ENCODE data around the gene LAMC2. TPM values are rescaled to one million over a fixed set of nuclear protein-coding genes. Genes with fewer than 3 reads are reported as not detected.
"Not testable (repeated sequence)": the region's sequence is repeated elsewhere in the genome, so short reads cannot be mapped to it uniquely, and the experiment has no call there.

LAMC2 gene
- total and polyA plus RNA-seq, 10 of the 15 experiments (the other 5 are each of a cell fraction or from before 2014, with no cell fraction given), result 0.27 to 1.5 (median 0.92) TPM

GRCh38 chr1:183240526-183240825 is 54.4 kb downstream of the LAMC2 start (continued):
- no peak for TF ChIP-seq BCL3 (IDR thresholded peaks at IDR 0.05; ENCODE audit: borderline replicate concordance, insufficient read depth, low read depth, low read length, poor library complexity, severe bottlenecking)
- TF ChIP-seq CHD2 (IDR thresholded peaks at IDR 0.05; ENCODE audit: borderline replicate concordance, low read depth, low read length), result no peak
- no peak for TF ChIP-seq ZNF24 (IDR thresholded peaks at IDR 0.05)
- no peak for TF ChIP-seq YBX1 (IDR thresholded peaks at IDR 0.05)
- no peak for TF ChIP-seq CHD1 (IDR thresholded peaks at IDR 0.05; ENCODE audit: low read depth, low read length)

DNA sequence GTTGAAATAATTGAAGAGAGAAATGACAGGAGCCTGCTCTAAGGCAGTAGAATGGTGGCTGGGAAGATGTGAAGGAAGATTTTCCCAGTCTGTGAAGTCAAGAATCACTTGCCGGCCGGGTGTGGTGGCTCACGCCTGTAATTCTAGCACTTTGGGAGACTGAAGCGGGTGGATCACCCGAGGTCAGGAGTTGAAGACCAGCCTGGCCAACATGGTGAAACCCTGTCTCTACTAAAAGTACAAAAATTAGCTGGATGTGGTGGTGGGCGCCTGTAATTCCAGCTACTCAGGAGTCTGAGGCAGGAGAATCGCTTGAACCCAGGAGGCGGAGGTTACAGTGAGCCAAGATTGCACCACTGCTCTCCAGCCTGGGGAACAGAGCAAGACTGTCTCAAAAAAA is 54.8 kb downstream of the LAMC2 start:
- H3K4me3 ChIP-seq; RAD21 ChIA-PET (ENCODE audit: unreplicated experiment): not testable (repeated sequence)

More for the DNA sequence above, 54.8 kb downstream of the LAMC2 start:
- ChIA-PET POLR2A (interaction anchor here (0.6 to 1.0 kb wide), 3 partner anchors 22 to 152 kb away, joined by 3 read pairs; no protein-coding TSS in a partner anchor), CTCF (interaction anchor here (0.7 to 2.5 kb wide), 4 partner anchors 8 to 278 kb away, joined by 3 to 16 read pairs (median 3); no protein-coding TSS in a partner anchor), SMC1A (ENCODE audit: uncharacterized antibody, unreplicated experiment) (interaction anchor here (1.4 to 3.9 kb wide), 2 partner anchors 7 to 35 kb away, joined by 4 to 16 read pairs; no protein-coding TSS in a partner anchor)
- H3K27ac ChIP-seq (ENCODE audit: control insufficient read depth, insufficient read depth); H3K4me1 ChIP-seq (ENCODE audit: control insufficient read depth, insufficient read depth, low read length); FAIRE-seq; H3K9ac ChIP-seq (ENCODE audit: control insufficient read depth, insufficient read depth, low read length); H4K20me1 ChIP-seq (ENCODE audit: control insufficient read depth, insufficient read depth); H3K4me2 ChIP-seq (ENCODE audit: control insufficient read depth, insufficient read depth); H3K36me3 ChIP-seq (ENCODE audit: control insufficient read depth in 2 of 2, insufficient read depth in 2 of 2, low read length in 1 of 2); in situ Hi-C loops (cut with MboI); ATAC-seq; BruUV-seq (replicated peaks); DNase-seq (ENCODE audit: low read depth, low spot score); H2AFZ ChIP-seq (ENCODE audit: control insufficient read depth, low read depth, low read length); H3K9me3 ChIP-seq (replicated peaks; ENCODE audit: control insufficient read depth, insufficient read depth, low read length); H3K27me3 ChIP-seq (replicated peaks in 1 of 2; ENCODE audit: control insufficient read depth in 2 of 2, insufficient read depth in 2 of 2, low read length in 1 of 2); intact Hi-C loops (cut with micrococcal nuclease; ENCODE audit: unreplicated experiment); H3K79me2 ChIP-seq (ENCODE audit: control insufficient read depth, insufficient read depth, low read length): not testable (repeated sequence)
- 67% methylated on average over 8 of the region's 8 CpGs for WGBS (ENCODE audit: insufficient coverage, insufficient replicate concordance, low lambda C conversion rate, missing lambda C conversion rate)
